Activated CD8-positive, alpha-beta memory T cell treated with anti-CD3 and anti-CD28 coated beads for 1 hour (primary cell): ENCODE results near the gene RECK.

Experiments used
- DNase-seq, 2 donors: peaks; one replicate each; pipeline ENCODE4 v3.0.0-alpha.2; 2020; ENCODE audit warnings: low read depth in 1 of 2; ENCODE audit errors: extremely low read depth in 1 of 2

Gene RECK

GRCh38 chr9:36135741-36136271, 99.1 kb downstream of the RECK start:
- DNase-seq: no peak

DNA sequence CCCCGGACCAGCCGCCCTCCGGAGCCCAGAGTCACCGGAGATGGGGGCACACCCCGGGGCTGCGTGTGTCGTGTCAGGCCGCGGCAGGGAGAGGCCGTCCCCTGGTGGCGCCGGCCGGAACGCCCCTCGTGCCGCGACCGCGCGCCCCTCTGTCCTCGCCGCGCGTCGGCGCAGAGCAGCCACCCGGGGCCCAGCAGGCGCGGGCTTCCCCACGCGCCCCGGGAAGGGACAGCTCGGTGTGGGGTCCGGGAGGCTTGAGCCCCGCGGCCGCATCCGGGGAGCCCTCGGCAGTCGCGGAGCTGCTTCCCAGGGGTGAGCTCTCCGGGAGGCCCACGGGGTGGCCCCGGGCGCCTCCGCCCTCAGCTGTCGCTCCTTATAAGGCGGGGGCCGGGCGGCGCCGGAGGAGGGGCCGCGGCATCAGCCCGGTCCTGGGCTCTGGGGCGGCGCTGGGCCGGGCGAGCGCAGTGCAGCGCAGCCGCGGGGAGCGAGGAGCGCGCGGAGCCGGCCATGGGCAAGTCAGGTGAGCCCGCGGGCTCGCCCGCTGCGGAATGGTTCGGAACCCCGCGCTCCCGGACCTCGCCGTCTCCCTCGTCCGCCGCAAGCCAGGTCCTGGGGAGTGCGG, 99.7 kb downstream of the RECK start, which contains the start of gene GLIPR2:
Gene GLIPR2, plus strand, starts transcription at position 462 of the 622 bp plus-strand sequence. Its CDS starts 46 bp downstream, at position 508.
- DNase-seq: peak; percentile 35 to 65

GRCh38 chr9:36136894-36137391, 100.2 kb downstream of the RECK start:
- no peak for DNase-seq

GRCh38 chr9:36137392-36138004, 100.8 kb downstream of the RECK start:
- DNase-seq: no peak

- no peak for DNase-seq
Measured at GRCh38 chr9:36138496-36138895, 101.8 kb downstream of the RECK start.

DNA sequence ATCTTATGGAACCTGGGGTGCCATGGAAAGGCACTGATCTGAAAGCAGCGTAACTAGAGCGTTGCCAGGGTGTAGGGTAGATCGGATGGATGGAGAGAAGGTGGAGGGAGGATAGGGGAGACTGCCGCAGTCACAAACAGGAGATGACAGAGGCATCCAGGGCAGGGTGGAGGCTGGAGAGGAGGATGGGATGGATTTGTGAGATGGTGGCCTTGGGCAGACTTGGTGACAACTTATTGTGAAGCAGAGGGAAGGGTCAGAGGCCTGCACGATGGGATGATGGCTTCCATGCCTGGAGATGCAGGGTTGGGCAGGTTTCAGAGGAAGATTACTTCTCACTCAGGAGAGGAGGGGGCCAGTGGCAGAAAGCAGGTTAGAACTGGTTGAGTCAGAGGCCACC, 102.2 kb downstream of the RECK start:
- DNase-seq: no peak

GRCh38 chr9:36140086-36141084, 103.7 kb downstream of the RECK start:
- DNase-seq: no peak

DNA sequence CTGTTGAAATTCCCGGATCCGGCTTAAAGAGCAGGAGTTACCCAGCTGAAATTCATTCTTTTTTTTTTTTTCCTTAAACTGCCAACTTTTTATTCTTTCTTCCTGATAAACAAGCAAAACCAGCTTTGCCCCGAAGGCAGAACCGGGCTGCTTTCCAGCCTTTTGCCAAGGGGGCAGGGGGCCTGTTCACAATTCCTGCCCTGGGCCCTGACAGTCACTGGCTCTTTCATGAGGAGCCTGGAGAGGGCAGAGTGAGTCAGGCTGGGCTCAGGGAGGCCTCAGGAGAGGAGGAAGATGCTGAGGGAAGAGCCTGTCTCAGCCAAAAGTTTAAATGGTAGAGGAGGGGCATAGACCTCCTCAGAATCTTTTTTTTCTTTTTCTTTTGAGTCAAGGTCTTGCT, 104.6 kb downstream of the RECK start:
- DNase-seq: no peak

GRCh38 chr9:36141761-36142160, 105.0 kb downstream of the RECK start:
- no peak for DNase-seq

DNA sequence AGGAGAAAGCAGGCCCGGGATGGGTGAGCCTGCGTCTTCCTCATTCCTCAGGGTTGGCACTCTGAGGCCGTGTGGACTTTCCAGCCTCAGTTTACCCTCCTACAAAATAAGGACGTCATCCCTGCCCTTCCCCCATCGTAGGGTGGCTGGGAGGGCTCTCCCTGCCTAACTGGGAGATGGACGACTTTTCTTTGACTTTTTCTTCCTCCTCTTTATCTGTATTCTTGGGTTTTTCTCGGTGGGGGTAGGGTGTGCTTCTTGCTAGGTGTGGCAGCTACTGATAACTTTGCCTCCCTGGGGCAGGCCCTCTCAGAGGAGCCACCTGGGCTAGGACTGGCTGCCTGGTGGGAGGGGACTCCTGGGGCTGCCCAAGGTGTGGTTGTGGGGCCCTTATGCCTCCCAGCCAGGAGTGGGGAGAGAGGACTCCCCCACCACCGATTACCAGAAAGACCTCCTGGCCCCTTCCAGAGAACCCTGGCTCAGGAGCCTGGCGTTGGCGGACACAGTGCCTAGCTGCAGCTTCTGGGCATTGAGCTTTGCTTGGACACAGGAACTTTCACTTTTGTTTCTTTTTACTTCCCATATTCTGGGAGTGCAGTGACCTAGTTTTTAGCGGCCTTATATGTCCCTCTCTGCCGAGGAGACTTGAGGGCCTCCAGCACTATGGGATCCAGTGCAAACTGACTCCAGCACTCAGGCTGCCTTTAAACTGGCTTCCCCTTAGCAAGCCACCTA, 106.0 kb downstream of the RECK start:
- DNase-seq: no peak

DNA sequence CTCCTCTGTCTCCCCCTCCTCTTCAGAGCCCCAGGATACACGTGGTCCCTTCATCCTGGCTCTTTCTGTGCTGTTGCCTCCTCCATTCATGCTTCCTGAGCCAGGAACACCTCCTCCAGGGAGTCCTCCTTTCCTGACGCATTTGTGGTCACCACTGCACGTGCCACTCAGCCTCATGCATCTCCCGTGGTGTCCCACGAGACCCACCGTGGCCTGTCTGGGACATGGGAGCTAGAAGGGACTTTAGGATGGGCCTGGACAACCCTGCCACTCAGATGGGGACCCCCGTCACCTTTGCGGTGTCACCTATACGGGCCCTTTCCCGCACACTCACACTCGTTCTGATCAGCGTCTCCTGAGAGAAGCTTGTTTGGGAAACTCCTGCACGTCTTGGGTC, 106.5 kb downstream of the RECK start:
- DNase-seq: no peak

DNA sequence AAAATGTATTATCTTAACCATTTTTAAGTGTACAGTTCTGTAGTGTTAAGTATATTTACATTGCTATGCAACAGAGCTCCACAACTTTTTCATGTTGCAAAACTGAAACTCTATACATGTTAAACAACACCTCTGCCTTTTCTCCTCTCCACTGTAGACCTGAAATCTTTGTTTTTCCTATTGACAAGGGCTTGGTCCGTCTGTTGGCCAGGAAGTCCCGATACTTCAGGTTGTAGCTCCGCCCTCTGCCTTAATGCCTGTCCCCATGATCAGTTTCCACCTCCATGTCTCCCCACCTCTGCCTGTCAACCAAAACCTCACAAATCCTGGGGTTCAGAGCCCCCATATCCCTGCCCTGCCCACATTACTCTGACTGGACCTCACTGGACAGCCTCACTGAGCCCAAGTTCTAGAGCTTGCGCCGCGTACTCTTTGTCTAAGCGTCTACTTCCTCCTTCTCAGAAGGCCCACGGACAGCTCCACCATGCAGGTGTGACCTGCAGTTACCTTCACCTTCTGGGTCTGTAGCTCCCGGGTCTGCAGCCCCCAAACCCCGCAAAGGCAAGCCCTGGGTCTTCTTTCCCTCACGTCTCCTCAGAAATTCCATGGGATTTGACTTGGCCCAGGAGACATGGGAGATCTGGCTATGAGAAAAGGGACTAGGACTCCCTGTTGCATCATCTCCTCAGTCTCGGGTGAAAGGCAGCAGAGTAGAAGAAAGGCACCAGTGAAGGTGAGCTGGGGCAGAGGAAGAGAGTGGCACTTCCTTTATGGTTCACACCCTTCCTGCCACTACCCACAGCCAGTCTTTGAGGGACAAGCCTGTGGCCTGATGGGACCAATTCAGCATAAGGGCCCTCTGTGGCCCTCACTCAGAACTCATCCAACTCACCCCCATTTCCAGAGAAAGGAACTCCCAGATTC, 107.9 kb downstream of the RECK start:
- DNase-seq: no peak

- DNase-seq: no peak
Measured at GRCh38 chr9:36145970-36146369, 109.3 kb downstream of the RECK start.

- DNase-seq: no peak
Measured at GRCh38 chr9:36146651-36147050, 109.9 kb downstream of the RECK start.

- no peak for DNase-seq
Measured at GRCh38 chr9:36147441-36148175, 110.9 kb downstream of the RECK start.

DNA sequence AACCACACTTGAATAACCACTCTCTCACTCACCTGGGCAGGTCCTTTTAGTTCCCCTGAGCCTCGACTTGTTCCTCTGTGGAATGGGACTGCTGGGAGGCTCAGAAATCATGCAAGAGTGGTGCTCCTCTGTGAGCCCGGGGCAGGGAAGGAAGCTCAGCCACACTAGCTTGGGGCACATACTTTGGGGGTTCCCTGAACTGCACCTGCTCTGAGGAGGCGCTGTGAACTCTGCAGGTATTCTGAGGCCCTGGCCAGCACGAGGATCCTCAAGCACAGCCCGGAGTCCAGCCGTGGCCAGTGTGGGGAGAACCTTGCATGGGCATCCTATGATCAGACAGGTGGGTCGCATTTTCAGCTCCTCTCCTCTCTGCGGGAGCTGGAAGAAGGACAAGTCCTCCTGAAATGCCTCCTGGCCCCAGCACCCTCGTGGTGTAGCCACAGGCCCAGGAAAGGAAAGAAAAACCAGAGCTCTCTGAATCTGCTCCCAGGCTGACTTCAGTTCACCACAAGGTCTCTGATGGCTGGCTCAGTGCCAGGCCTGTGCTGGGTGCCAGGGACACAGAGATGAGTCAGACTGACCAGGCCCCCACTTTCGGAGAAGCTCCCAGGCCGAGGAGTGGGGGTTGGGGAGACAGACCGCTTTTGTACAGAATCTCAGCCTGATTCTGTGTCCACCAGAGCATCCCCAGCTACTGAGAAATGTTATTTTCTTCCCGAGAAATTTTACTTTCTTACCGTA, 111.8 kb downstream of the RECK start:
- DNase-seq: peak; percentile 57 to 64

GRCh38 chr9:36149197-36149596, 112.5 kb downstream of the RECK start:
- DNase-seq: no peak
